Neural cell (in vitro differentiated cells): ENCODE measurements around the gene ORC2. TPM values are rescaled to one million over a fixed set of nuclear protein-coding genes. Genes with fewer than 3 reads are reported as not detected.
"Not testable (repeated sequence)": the region's sequence is repeated elsewhere in the genome, so short reads cannot be mapped to it uniquely, and the experiment has no call there.

Experiments
- H2AFZ ChIP-seq: fragments of 200-600, 300-800 bp; sonication (generic), shearing (Covaris generic); 2 replicates; pipeline ENCODE4 v1.6.0; 2014; ENCODE audit warnings: low read depth, mild to moderate bottlenecking, antibody characterized with exemption, low read length, moderate library complexity
- H3F3A ChIP-seq: fragments of 200-600 bp; shearing (Covaris generic); 2 replicates; pipeline ENCODE4 v1.6.1; 2016; ENCODE audit warnings: mild to moderate bottlenecking, moderate library complexity, mixed read lengths, antibody characterized with exemption, low read length; ENCODE audit not compliant: insufficient read depth, poor library complexity, severe bottlenecking
- H3K27ac ChIP-seq: fragments of 200-600, 300-800 bp; sonication (generic), shearing (Covaris generic); 2 replicates; pipeline ENCODE4 v1.5.1; 2014; ENCODE audit warnings: mild to moderate bottlenecking, low read length, moderate library complexity
- H3K27me3 ChIP-seq: fragments of 300-800, 200-600 bp; sonication (generic), shearing (Covaris generic); 2 replicates; pipeline ENCODE4 v1.6.0; 2014; ENCODE audit warnings: mild to moderate bottlenecking, low read depth, low read length, moderate library complexity; ENCODE audit not compliant: insufficient read depth
- H3K36me3 ChIP-seq: fragments of 300-800, 200-600 bp; sonication (generic), shearing (Covaris generic); 2 replicates; pipeline ENCODE4 v1.5.1; 2014; ENCODE audit warnings: mild to moderate bottlenecking, antibody characterized with exemption, low read length, moderate library complexity; ENCODE audit not compliant: insufficient read depth
- H3K4me2 ChIP-seq: fragments of 300-800, 200-600 bp; sonication (generic), shearing (Covaris generic); 2 replicates; pipeline ENCODE4 v1.6.0; 2014; ENCODE audit warnings: mild to moderate bottlenecking, low read length
- H3K4me3 ChIP-seq: fragments of 300-800, 200-600 bp; sonication (generic), shearing (Covaris generic); 2 replicates; pipeline ENCODE4 v1.5.1; 2014; ENCODE audit warnings: mild to moderate bottlenecking, low read length, moderate library complexity
- H3K79me2 ChIP-seq: fragments of 200-600 bp; shearing (Covaris generic); replicated peaks from 2 replicates; pipeline ENCODE4 v1.6.0; 2014; ENCODE audit warnings: mild to moderate bottlenecking, low read length, moderate library complexity; ENCODE audit not compliant: insufficient read depth
- H3K9ac ChIP-seq: fragments of 300-800, 200-600 bp; sonication (generic), shearing (Covaris generic); 2 replicates; pipeline ENCODE4 v1.6.1; 2016; ENCODE audit warnings: mild to moderate bottlenecking, low read length, mixed read lengths
- H3K9me2 ChIP-seq: fragments of 200-600 bp; shearing (Covaris generic); 2 replicates; pipeline ENCODE4 v1.6.1; 2016; ENCODE audit warnings: mild to moderate bottlenecking, low read length, mixed read lengths; ENCODE audit not compliant: insufficient read depth
- H3K9me3 ChIP-seq: fragments of 200-600, 300-800 bp; sonication (generic), shearing (Covaris generic); 2 replicates; pipeline ENCODE4 v1.6.1; 2016; ENCODE audit warnings: mild to moderate bottlenecking, mixed run types, low read length, moderate library complexity, mixed read lengths
- H4K20me1 ChIP-seq: fragments of 200-600 bp; shearing (Covaris generic); 2 replicates; pipeline ENCODE4 v1.6.1; 2016; ENCODE audit warnings: mild to moderate bottlenecking, mixed run types; ENCODE audit not compliant: insufficient read depth
- EP300 ChIP-seq: fragments of 450-650 bp; conservative IDR thresholded peaks from 2 replicates; pipeline ENCODE4 v1.6.1; 2014; ENCODE audit warnings: antibody characterized with exemption, mild to moderate bottlenecking, moderate library complexity; ENCODE audit not compliant: poor library complexity, severe bottlenecking
- EZH2 ChIP-seq: fragments of 200-600, 300-800 bp; shearing (Covaris generic), sonication (generic); IDR thresholded peaks from 2 replicates; pipeline ENCODE4 v1.6.1; 2014; ENCODE audit warnings: antibody characterized with exemption, low read length, borderline replicate concordance, mild to moderate bottlenecking; ENCODE audit not compliant: insufficient read depth, poor library complexity, severe bottlenecking
- MXI1 ChIP-seq: fragments of 450-650 bp; conservative IDR thresholded peaks from 2 replicates; pipeline ENCODE4 v1.6.1; 2014; ENCODE audit warnings: antibody characterized with exemption, mild to moderate bottlenecking; ENCODE audit not compliant: poor library complexity, severe bottlenecking
- POLR2AphosphoS5 ChIP-seq: IDR thresholded peaks from 2 replicates; pipeline ENCODE4 v1.6.1; 2012
- RAD21 ChIP-seq: fragments of 450-650 bp; conservative IDR thresholded peaks from 2 replicates; pipeline ENCODE4 v1.6.1; 2014; ENCODE audit warnings: antibody characterized with exemption, mild to moderate bottlenecking, moderate library complexity
- REST ChIP-seq: IDR thresholded peaks from 2 replicates; pipeline ENCODE4 v1.6.1; 2012; ENCODE audit warnings: borderline replicate concordance
- SMC3 ChIP-seq: fragments of 450-650 bp; conservative IDR thresholded peaks from 2 replicates; pipeline ENCODE4 v1.6.1; 2014; ENCODE audit warnings: antibody characterized with exemption, mild to moderate bottlenecking, moderate library complexity; ENCODE audit not compliant: poor library complexity
- TAF1 ChIP-seq: IDR thresholded peaks from 2 replicates; pipeline ENCODE4 v1.6.1; 2012; ENCODE audit warnings: low read depth
- polyA plus RNA-seq: library from polyadenylated mRNA; depleted of rRNA; stranded (reverse); fragments of >200 nt; gene quantifications from 2 replicates; pipeline ENCODE4 v1.2.3, GENCODE V29; 2014
- TF ChIP-seq, protein P1 (sequence below): fragments of 450-650 bp; IDR thresholded peaks from 2 replicates; pipeline ENCODE4 v1.5.1; 2014; ENCODE audit warnings: antibody characterized with exemption, mild to moderate bottlenecking, moderate library complexity; ENCODE audit not compliant: poor library complexity, severe bottlenecking

The ORC2 gene
- polyA plus RNA-seq, 1 donor from 2014 or later = 17.2 TPM

GRCh38 chr2:200888704-200889625, 74.5 kb downstream of the ORC2 start, which contains the start of the genes NIF3L1 and PPIL3:
Gene NIF3L1, plus strand, starts transcription at chr2:200889371. Its CDS starts 2,573 bp downstream, at chr2:200891944.
Gene PPIL3, minus strand, starts transcription at chr2:200889077. Its CDS starts 1,462 bp downstream, at chr2:200887615.
- Histone ChIP-seq H3K9me3 (no peaks in the 10 kb centered on the region), H3K9ac (peak within 1 kb of the TSS; percentile 85), H3K36me3 (no peaks in the 10 kb centered on the region), H3K4me3 (peak within 1 kb of the TSS; percentile 81), H3K9me2 (no peaks in the 10 kb centered on the region), H3F3A (peaks cover 4% of the 10 kb centered on the region), H4K20me1 (no peaks in the 10 kb centered on the region), H3K27ac (peak within 1 kb of the TSS; percentile 94), H3K4me2 (peak within 1 kb of the TSS; percentile 87), H3K27me3 (no peaks in the 10 kb centered on the region), H3K79me2 (peaks cover 21% of the 10 kb centered on the region), H2AFZ (peak within 1 kb of the TSS; percentile 96)
- peak; percentile 54 for TF ChIP-seq EP300
- TF ChIP-seq MXI1 = peak; percentile 95
- TF ChIP-seq EZH2 = no peak
- TF ChIP-seq RAD21 = no peak
- TF ChIP-seq, protein P1, sequence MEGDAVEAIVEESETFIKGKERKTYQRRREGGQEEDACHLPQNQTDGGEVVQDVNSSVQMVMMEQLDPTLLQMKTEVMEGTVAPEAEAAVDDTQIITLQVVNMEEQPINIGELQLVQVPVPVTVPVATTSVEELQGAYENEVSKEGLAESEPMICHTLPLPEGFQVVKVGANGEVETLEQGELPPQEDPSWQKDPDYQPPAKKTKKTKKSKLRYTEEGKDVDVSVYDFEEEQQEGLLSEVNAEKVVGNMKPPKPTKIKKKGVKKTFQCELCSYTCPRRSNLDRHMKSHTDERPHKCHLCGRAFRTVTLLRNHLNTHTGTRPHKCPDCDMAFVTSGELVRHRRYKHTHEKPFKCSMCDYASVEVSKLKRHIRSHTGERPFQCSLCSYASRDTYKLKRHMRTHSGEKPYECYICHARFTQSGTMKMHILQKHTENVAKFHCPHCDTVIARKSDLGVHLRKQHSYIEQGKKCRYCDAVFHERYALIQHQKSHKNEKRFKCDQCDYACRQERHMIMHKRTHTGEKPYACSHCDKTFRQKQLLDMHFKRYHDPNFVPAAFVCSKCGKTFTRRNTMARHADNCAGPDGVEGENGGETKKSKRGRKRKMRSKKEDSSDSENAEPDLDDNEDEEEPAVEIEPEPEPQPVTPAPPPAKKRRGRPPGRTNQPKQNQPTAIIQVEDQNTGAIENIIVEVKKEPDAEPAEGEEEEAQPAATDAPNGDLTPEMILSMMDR = peak; percentile 43
- TF ChIP-seq SMC3 = peak; percentile 41
- peak; percentile 35 for TF ChIP-seq TAF1
- TF ChIP-seq POLR2AphosphoS5 = peak; percentile 88
- TF ChIP-seq REST = peak; percentile 72

DNA sequence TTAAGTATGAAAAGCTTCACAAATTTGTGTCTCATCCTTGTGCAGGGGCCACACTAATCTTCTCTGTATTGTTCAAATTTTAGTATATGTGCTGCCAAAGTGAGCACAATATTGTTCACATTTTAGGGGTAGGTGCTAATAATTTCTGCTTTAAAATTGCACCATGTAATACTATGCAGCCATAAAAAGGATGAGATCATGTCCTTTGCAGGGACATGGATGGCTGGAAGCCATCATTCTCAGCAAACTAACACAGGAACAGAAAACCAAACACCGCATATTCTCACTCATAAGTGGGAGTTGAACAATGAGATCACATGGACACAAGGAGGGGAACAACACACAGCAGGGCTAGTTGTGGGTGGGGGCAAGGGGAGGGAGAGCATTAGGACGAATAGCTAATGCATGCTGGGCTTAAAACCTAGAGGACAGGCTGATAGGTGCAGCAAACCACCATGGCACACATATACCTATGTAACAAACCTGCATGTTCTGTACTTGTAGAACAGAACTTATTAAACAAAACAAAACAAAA, 81.7 kb downstream of the ORC2 start:
- H3K4me2 ChIP-seq, H3K9ac ChIP-seq, H3K27me3 ChIP-seq, H3F3A ChIP-seq, H3K27ac ChIP-seq, H3K36me3 ChIP-seq, H3K4me3 ChIP-seq, H4K20me1 ChIP-seq, H3K79me2 ChIP-seq, H3K9me2 ChIP-seq, H2AFZ ChIP-seq, H3K9me3 ChIP-seq: not testable (repeated sequence)
